Skeletal muscle tissue (tissue), 4 donors: ENCODE data around the gene ATE1. TPM values are rescaled to one million over a fixed set of nuclear protein-coding genes. Genes with fewer than 3 reads are reported as not detected.

Source experiments
- H3K27ac ChIP-seq: one replicate; pipeline ENCODE4 v1.7.0; 2013; ENCODE audit warnings: mild to moderate bottlenecking, low read depth, low read length, inconsistent platforms
- H3K27me3 ChIP-seq, 3 donors: one replicate each; pipeline ENCODE4 v1.7.0; 2013; ENCODE audit warnings: low read length in 3 of 3; ENCODE audit not compliant: control insufficient read depth in 3 of 3, insufficient read depth in 3 of 3
- H3K36me3 ChIP-seq, 3 donors: one replicate each; pipeline ENCODE4 v1.7.0; 2013; ENCODE audit warnings: low read length in 3 of 3; ENCODE audit not compliant: control insufficient read depth in 3 of 3, insufficient read depth in 3 of 3
- H3K4me1 ChIP-seq, 3 donors: one replicate each; pipeline ENCODE4 v1.7.0; 2013; ENCODE audit warnings: low read length in 3 of 3, mild to moderate bottlenecking in 3 of 3; ENCODE audit not compliant: control insufficient read depth in 3 of 3, insufficient read depth in 3 of 3
- H3K4me3 ChIP-seq, 3 donors: one replicate each; pipeline ENCODE4 v1.7.0; 2013; ENCODE audit warnings: low read length in 3 of 3
- H3K9ac ChIP-seq, 3 donors: one replicate each; pipeline ENCODE4 v1.7.0; 2013; ENCODE audit warnings: low read length in 3 of 3, mild to moderate bottlenecking in 3 of 3, moderate library complexity in 2 of 3, low read depth in 1 of 3
- H3K9me3 ChIP-seq, 3 donors: one replicate each; pipeline ENCODE4 v1.7.0; 2013; ENCODE audit warnings: low read length in 3 of 3; ENCODE audit not compliant: control insufficient read depth in 3 of 3
- total RNA-seq: library from RNA; depleted of rRNA; stranded (reverse); fragments of >200 nt; gene quantifications from one replicate; pipeline ENCODE4 v1.2.3, GENCODE V29; 2014
- donor health status: Osteomylitis.

ATE1 gene
- total RNA-seq, 1 donor from 2014 or later: 30.3 TPM

- no peak overlapping the region for H3K27ac ChIP-seq
- peaks cover 0 to 9% (median 6%) of the 10 kb centered on the region in 3 donors for H3K36me3 ChIP-seq
- no peaks in the 10 kb centered on the region for H3K4me1 ChIP-seq
- H3K4me3 ChIP-seq: no peak overlapping the region
- no peaks in the 10 kb centered on the region for H3K9me3 ChIP-seq
- H3K9ac ChIP-seq: no peak overlapping the region
- H3K27me3 ChIP-seq: no peaks in the 10 kb centered on the region
Observed at GRCh38 chr10:121823993-121824463, 103.8 kb downstream of the ATE1 start.

- no peaks in the 10 kb centered on the region for H3K27me3 ChIP-seq
- no peaks in the 10 kb centered on the region for H3K4me1 ChIP-seq
- no peak overlapping the region for H3K27ac ChIP-seq
- no peak overlapping the region for H3K4me3 ChIP-seq
- H3K9ac ChIP-seq: no peak overlapping the region
- H3K9me3 ChIP-seq: no peaks in the 10 kb centered on the region
- H3K36me3 ChIP-seq: no peaks in the 10 kb centered on the region
Observed at GRCh38 chr10:121822724-121823123, 105.1 kb downstream of the ATE1 start.

GRCh38 chr10:121822180-121822579, 105.7 kb downstream of the ATE1 start:
- H3K4me3 ChIP-seq: no peak overlapping the region
- H3K27me3 ChIP-seq: no peaks in the 10 kb centered on the region
- H3K9ac ChIP-seq: no peak overlapping the region
- no peak overlapping the region for H3K27ac ChIP-seq
- no peaks in the 10 kb centered on the region for H3K9me3 ChIP-seq
- H3K4me1 ChIP-seq: no peaks in the 10 kb centered on the region
- no peaks in the 10 kb centered on the region for H3K36me3 ChIP-seq

DNA sequence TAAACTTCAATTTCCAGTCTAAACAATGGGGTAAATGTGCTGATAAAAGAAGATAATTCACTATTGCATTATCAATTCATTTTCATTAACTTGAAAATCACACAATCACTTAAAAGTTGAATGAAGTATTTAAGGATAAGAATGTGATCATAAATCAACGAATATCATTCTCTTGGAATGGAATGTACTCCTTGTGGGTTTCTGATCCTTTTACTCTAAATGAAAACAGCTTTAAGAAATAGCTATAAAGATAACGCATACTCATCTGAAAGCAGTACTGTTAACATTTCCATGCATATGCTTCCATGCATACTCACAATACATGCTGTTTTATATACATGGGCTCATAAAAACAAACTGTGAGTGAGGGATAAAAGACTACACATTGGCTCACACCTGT, 108.8 kb downstream of the ATE1 start:
- Histone ChIP-seq H3K4me1 (no peaks in the 10 kb centered on the region), H3K9ac (no peak overlapping the region), H3K36me3 (peaks cover 0 to 2% (median 0%) of the 10 kb centered on the region in 3 donors), H3K9me3 (no peaks in the 10 kb centered on the region), H3K4me3 (no peak overlapping the region), H3K27me3 (no peaks in the 10 kb centered on the region), H3K27ac (no peak overlapping the region)

GRCh38 chr10:121818599-121818998, 109.2 kb downstream of the ATE1 start:
- H3K9me3 ChIP-seq: no peaks in the 10 kb centered on the region
- peaks cover 0 to 2% (median 0%) of the 10 kb centered on the region in 3 donors for H3K4me1 ChIP-seq
- H3K27ac ChIP-seq: no peak overlapping the region
- H3K36me3 ChIP-seq: peaks cover 0 to 2% (median 0%) of the 10 kb centered on the region in 3 donors
- H3K9ac ChIP-seq: no peak overlapping the region
- no peaks in the 10 kb centered on the region for H3K27me3 ChIP-seq
- no peak overlapping the region for H3K4me3 ChIP-seq

DNA sequence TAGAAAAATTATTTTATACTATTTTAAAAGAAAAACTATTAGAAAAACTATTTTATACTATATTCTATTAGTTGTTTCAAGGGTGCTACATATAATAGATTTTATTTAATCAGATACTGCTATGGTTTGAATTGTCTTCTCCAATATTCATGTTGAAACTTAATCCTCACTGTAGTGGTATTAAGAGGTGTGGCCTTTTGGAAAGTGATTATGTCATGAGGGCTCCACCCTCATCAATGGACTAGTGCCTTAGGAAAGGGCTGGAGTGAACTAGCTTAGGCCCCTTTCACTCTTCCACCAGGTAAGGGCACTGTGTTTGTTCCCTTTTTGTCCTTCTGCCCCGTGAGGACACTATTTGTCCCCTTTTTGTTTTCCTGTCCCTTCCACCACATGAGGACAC, 111.6 kb downstream of the ATE1 start:
- Histone ChIP-seq H3K9me3 (no peaks in the 10 kb centered on the region), H3K36me3 (peaks cover 0 to 2% (median 0%) of the 10 kb centered on the region in 3 donors), H3K4me1 (peaks cover 0 to 8% (median 4%) of the 10 kb centered on the region in 3 donors), H3K27ac (no peak overlapping the region), H3K9ac (no peak overlapping the region), H3K4me3 (no peak overlapping the region), H3K27me3 (no peaks in the 10 kb centered on the region)

DNA sequence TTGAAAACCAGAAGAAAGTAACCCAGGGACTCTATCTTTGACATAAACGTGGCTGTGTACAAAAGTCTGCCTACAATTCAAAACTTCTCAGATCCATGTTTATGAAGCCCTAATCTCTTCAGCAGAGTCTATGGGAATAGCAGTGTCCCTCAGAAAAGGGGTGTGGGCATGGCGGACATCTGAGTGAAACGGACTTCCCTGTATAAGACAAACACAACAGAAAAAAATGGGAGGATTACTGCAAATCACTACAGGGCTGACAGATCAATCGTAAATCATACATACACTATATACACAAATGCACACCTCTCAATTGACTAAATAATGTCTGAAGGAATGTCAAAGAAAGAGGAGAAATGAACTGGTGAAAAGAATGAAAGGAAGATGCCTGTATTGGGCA, 114.0 kb downstream of the ATE1 start:
- H3K9me3 ChIP-seq: no peaks in the 10 kb centered on the region
- H3K9ac ChIP-seq: no peak overlapping the region
- H3K4me1 ChIP-seq: peaks cover 0 to 8% (median 4%) of the 10 kb centered on the region in 3 donors
- peaks cover 0 to 2% (median 0%) of the 10 kb centered on the region in 3 donors for H3K36me3 ChIP-seq
- H3K27ac ChIP-seq: no peak overlapping the region
- H3K27me3 ChIP-seq: no peaks in the 10 kb centered on the region
- H3K4me3 ChIP-seq: no peak overlapping the region

DNA sequence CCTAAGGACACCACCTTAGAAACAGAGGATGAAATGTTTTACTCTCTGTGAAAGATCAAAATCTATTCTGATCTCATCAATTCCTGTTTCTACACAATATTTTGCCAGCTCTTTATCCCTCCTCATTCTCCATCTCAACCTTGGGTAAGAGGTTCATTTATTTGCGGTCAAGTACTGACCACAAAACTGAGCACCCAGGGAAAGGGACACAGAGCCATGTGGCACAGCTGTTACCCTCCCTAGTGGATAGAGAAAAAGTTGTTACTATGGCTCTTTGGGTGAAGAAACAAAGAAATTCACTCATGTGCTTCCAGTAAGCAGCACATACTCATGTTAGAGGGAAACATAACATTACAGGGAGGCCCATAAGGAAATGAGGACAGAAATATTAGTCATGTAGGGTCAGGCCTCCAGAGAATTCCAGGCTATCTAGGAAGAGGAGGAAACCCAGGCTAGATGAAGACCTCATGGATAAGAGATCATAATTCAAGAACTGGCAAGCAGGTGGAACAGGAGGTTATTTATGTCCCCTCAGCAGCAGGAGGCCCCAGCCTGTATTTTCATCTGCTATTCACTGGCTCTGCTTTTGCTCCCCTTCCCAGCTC, 114.5 kb downstream of the ATE1 start:
- Histone ChIP-seq H3K27me3 (no peaks in the 10 kb centered on the region), H3K4me3 (no peak overlapping the region), H3K9ac (no peak overlapping the region), H3K36me3 (peaks cover 0 to 2% (median 0%) of the 10 kb centered on the region in 3 donors), H3K4me1 (peaks cover 0 to 8% (median 4%) of the 10 kb centered on the region in 3 donors), H3K27ac (no peak overlapping the region), H3K9me3 (no peaks in the 10 kb centered on the region)

DNA sequence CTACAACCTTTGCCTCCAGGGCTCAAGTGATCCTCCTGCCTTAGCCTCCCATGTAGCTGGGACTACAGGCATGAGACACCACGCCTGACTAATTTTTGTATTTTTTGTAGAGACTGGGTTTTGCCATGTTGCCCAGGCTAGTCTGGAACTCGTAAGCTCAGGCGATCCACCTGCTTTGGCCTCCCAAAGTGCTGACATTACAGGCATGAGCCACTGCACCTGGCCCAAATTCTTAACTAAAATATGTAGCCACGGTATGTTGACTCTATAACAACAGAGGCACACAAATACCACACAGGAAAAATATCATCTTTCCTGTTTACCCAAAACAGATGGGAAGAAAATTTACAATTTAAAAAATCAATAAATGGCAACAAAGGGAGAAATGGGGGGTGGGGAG, 115.8 kb downstream of the ATE1 start:
- no peak overlapping the region for H3K4me3 ChIP-seq
- no peaks in the 10 kb centered on the region for H3K27me3 ChIP-seq
- no peaks in the 10 kb centered on the region for H3K9me3 ChIP-seq
- no peak overlapping the region for H3K9ac ChIP-seq
- peaks cover 0 to 8% (median 4%) of the 10 kb centered on the region in 3 donors for H3K4me1 ChIP-seq
- H3K36me3 ChIP-seq: peaks cover 0 to 2% (median 1%) of the 10 kb centered on the region in 3 donors
- H3K27ac ChIP-seq: no peak overlapping the region

GRCh38 chr10:121811386-121811785, 116.4 kb downstream of the ATE1 start:
- Histone ChIP-seq H3K27me3 (no peaks in the 10 kb centered on the region), H3K4me1 (peaks cover 0 to 8% (median 4%) of the 10 kb centered on the region in 3 donors), H3K36me3 (peaks cover 0 to 6% (median 2%) of the 10 kb centered on the region in 3 donors), H3K9ac (no peak overlapping the region), H3K27ac (no peak overlapping the region), H3K9me3 (no peaks in the 10 kb centered on the region), H3K4me3 (no peak overlapping the region)
